Type B pancreatic cell (in vitro differentiated cells): ENCODE data around the gene RNF175. TPM values are rescaled to one million over a fixed set of nuclear protein-coding genes. Genes with fewer than 3 reads are reported as not detected.

Experiments
- DNase-seq: peaks from one replicate; pipeline ENCODE4 v3.0.0; 2021; ENCODE audit warnings: mixed read lengths; ENCODE audit not compliant: unreplicated experiment; ENCODE audit errors: extremely low spot score
- H3K27ac Mint-ChIP-seq: 2 replicates; pipeline ENCODE4 v1.8.0; 2021; ENCODE audit warnings: mild to moderate bottlenecking, mixed read lengths
- H3K27me3 Mint-ChIP-seq: 2 replicates; pipeline ENCODE4 v1.8.0; 2021; ENCODE audit warnings: mixed read lengths
- H3K36me3 Mint-ChIP-seq: 2 replicates; pipeline ENCODE4 v1.8.0; 2021; ENCODE audit warnings: mixed read lengths
- H3K4me1 Mint-ChIP-seq: one replicate; pipeline ENCODE4 v1.8.0; 2021; ENCODE audit warnings: mixed read lengths; ENCODE audit not compliant: unreplicated experiment
- H3K4me3 Mint-ChIP-seq: 2 replicates; pipeline ENCODE4 v1.8.0; 2021; ENCODE audit warnings: mild to moderate bottlenecking, mixed read lengths
- H3K9me3 Mint-ChIP-seq: 2 replicates; pipeline ENCODE4 v1.8.0; 2021; ENCODE audit warnings: mixed read lengths
- total RNA-seq: library from RNA; stranded (reverse); gene quantifications from 2 replicates; pipeline ENCODE4 v1.2.1, GENCODE V29; 2021; ENCODE audit warnings: low replicate concordance
- TF ChIP-seq, protein P1 (sequence below): fragments of 200-600 bp; sonication (generic); conservative IDR thresholded peaks from 2 replicates; pipeline ENCODE4 v1.5.0; 2021; ENCODE audit warnings: antibody characterized with exemption, mild to moderate bottlenecking

Gene RNF175
- total RNA-seq, 1 donor from 2014 or later: 11.3 TPM

DNA sequence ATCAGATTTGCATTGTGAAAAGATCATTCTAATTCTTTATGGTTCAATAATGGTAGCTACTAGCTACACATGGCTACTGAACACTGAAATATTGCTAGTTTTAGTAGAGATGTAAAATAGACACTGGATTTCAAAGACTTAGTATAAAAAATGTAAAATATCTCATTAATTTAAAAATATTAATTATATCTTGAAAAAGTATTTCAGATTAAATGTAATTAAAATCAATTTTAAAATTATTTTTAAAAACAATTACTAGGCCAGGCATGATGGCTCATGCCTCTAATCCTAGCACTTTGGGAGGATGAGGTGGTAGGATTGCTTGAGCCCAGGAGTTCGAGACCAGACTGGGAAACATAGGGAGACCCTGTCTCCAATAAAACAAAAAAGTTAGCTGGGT, 96.2 kb downstream of the RNF175 start:
- Mint-ChIP-seq H3K27me3 (peaks cover 14% of the 10 kb centered on the region), H3K4me3 (no peak overlapping the region), H3K4me1 (no peaks in the 10 kb centered on the region), H3K27ac (no peak overlapping the region), H3K9me3 (peaks cover 16% of the 10 kb centered on the region), H3K36me3 (no peaks in the 10 kb centered on the region)
- TF ChIP-seq, protein P1, sequence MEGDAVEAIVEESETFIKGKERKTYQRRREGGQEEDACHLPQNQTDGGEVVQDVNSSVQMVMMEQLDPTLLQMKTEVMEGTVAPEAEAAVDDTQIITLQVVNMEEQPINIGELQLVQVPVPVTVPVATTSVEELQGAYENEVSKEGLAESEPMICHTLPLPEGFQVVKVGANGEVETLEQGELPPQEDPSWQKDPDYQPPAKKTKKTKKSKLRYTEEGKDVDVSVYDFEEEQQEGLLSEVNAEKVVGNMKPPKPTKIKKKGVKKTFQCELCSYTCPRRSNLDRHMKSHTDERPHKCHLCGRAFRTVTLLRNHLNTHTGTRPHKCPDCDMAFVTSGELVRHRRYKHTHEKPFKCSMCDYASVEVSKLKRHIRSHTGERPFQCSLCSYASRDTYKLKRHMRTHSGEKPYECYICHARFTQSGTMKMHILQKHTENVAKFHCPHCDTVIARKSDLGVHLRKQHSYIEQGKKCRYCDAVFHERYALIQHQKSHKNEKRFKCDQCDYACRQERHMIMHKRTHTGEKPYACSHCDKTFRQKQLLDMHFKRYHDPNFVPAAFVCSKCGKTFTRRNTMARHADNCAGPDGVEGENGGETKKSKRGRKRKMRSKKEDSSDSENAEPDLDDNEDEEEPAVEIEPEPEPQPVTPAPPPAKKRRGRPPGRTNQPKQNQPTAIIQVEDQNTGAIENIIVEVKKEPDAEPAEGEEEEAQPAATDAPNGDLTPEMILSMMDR: no peak
- DNase-seq: no peak

DNA sequence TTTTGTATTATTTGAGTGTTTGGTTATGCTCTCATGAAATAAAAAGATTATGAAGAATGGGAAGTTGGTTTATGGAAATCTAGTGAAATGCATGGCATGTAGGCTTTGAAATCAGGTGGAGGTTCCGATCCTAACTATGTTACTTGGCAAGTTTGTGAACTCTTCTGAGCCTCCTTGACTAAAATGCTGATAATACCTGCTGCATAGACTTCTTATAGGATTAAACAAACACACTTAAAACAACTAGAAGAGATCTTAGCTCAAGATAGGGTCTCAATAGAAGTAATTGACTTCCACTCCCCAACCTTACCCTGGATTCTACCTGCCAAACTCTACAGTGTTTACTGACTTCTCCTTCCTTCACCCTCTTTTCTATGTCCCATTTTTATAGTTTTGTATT, 97.9 kb downstream of the RNF175 start:
- DNase-seq: no peak
- Mint-ChIP-seq H3K9me3 (peaks cover 16% of the 10 kb centered on the region), H3K27ac (no peak overlapping the region), H3K36me3 (no peaks in the 10 kb centered on the region), H3K27me3 (peaks cover 3% of the 10 kb centered on the region), H3K4me1 (no peaks in the 10 kb centered on the region), H3K4me3 (no peak overlapping the region)
- TF ChIP-seq, protein P1: no peak

DNA sequence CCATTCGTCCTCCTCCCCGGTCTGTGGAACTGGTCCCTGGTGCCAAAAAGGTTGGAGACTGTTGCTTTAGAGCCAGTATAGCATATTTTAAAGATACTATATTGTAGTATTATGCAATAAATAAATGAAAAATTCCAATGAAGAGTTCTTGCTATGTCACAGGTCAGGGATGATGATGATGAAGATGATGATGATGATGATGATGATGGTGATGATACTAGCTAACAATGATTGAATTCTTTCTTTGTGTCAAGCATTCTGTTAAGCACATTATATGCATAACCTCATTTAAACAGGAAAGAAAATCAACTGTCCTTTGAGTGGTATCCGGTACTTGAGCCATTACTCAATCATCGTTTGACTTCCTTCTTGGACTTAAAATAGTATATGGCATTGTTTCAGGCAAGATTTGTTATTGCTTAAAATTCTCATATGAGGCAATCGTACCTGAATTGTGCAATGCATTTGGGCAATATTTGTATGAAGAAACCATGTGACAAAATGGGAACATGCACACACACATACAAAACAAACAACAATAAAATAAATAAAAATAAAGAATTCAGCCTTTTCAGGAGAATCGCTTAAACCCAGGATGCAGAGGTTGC, 98.5 kb downstream of the RNF175 start:
- Mint-ChIP-seq H3K27me3 (peaks cover 3% of the 10 kb centered on the region), H3K9me3 (peaks cover 16% of the 10 kb centered on the region), H3K27ac (no peak overlapping the region), H3K4me3 (no peak overlapping the region), H3K4me1 (no peaks in the 10 kb centered on the region), H3K36me3 (no peaks in the 10 kb centered on the region)
- TF ChIP-seq, protein P1: no peak
- DNase-seq: no peak

Other genes starting within 250 kb of the RNF175 start
- gene TLR2, start 75.7 kb downstream of the RNF175 start, total RNA-seq: 0.74 and 1.2 TPM in 2 replicates
- gene SFRP2, start 29.1 kb upstream of the RNF175 start, total RNA-seq: 5.9 and 31.9 TPM in 2 replicates